Posterior vena cava (tissue), 2 donors: Measurements from ENCODE around the gene LRRD1. TPM values are rescaled to one million over a fixed set of nuclear protein-coding genes. Genes with fewer than 3 reads are reported as not detected.
"Not testable (repeated sequence)": the region's sequence is repeated elsewhere in the genome, so short reads cannot be mapped to it uniquely, and the experiment has no call there.

Experiments used
- DNase-seq: peaks from one replicate; pipeline ENCODE4 v3.0.0-alpha.2; 2020; ENCODE audit warnings: low spot score
- intact Hi-C, 2 donors: fragments of 100-400 bp; cut with DNase I; formaldehyde crosslinking; loops; one replicate each; pipeline versions ENCODE4 v1.14.1 to v1.14.2; 2022 to 2023
- total RNA-seq, 2 donors: library from RNA; stranded (reverse); fragmentation: NEBNext Ultra II Directional; extraction: Animal tissue kit (Norgen Biotek cat#: 25700); gene quantifications; one replicate each; pipeline ENCODE4 v1.2.1, GENCODE V29; 2021
- donor health status: DM: yes; HTN: yes; CAD: no.
- donor health status: DM: yes; HTN: yes; CAD: no.

The LRRD1 gene
- total RNA-seq, 2 donors from 2014 or later = 0.14 to 0.19 TPM

DNA sequence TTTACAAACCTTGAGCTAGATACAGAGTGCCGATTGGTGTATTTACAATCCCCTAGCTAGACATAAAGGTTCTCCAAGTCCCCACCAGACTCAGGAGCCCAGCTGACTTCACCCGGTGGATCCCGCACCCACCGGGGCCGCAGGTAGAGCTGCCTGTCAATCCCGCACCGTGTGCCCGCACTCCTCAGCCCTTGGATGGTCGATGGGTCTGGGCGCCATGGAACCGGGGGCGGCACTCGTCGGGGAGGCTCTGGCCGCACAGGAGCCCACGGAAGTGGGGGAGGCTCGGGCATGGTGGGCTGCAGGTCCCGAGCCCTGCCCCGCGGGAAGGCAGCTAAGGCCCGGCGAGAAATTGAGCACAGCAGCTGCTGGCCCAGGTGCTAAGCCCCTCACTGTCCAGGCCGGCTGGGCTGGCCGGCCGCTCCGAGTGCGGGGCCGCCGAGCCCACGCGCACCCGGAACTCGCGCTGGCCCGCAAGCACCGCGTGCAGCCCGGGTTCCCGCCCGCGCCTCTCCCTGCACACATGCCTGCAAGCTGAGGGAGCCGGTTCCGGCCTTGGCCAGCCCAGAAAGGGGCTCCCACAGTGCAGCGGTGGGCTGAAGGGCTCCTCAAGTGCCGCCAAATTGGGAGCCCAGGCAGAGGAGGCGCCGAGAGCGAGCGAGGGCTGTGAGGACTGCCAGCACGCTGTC, 35.6 kb downstream of the LRRD1 start:
- intact Hi-C loops, DNase-seq: not testable (repeated sequence)

DNA sequence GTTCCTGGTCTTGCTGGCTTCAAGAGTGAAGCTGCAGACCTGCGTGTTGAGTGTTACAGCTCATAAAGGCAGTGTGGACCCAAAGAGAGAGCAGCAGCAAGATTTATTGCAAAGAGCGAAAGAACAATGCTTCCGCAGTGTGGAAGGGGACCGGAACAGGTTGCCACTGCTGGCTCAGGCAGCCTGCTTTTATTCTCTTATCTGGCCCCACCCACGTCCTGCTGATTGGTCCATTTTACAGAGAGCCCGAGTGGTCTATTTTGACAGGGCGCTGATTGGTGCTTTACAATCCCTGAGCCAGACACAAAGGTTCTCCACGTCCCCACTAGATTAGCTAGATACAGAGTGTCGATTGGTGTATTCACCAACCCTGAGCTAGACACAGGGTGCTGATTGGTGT, 36.2 kb downstream of the LRRD1 start:
- DNase-seq, intact Hi-C loops: not testable (repeated sequence)

DNA sequence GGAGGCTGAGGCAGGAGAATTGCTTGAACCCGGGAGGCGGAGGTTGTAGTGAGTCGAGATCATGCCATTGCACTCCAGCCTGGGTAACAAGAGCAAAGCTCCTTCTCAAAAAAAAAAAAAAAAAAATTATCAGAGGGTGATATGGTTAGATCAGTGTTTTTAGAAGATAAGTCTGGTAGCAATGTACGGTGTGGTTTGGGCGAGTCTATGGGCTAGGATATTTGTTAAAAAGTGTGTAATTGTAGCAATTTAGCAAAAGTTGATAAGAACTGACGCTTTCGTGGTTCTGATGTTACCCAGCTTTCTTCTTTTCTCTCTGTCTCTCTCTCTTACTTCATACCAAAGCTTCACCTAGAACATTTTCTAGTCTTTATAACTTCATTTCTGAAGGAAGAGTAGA, 37.8 kb downstream of the LRRD1 start:
- no peak for DNase-seq
- intact Hi-C loops = no loop called here

DNA sequence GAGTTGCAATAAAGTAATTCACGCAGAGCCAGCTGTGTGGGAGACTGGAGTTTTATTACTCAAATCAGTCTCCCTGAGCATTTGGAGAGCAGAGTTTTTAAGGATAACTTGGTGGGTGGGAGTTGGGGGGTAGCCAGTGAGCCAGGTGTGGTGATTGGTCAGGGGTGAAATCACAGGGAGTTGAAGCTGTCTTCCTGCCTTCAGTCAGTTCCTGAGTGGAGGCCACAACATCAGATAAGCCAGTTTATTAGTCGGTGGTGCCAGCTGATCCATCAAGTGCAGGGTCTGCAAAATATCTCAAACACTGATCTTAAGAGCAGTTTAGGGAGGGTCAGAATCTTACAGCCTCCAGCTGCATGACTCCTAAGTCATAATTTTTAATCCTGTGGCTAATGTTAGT, 41.4 kb downstream of the LRRD1 start:
- intact Hi-C loops = no loop called here
- no peak for DNase-seq

DNA sequence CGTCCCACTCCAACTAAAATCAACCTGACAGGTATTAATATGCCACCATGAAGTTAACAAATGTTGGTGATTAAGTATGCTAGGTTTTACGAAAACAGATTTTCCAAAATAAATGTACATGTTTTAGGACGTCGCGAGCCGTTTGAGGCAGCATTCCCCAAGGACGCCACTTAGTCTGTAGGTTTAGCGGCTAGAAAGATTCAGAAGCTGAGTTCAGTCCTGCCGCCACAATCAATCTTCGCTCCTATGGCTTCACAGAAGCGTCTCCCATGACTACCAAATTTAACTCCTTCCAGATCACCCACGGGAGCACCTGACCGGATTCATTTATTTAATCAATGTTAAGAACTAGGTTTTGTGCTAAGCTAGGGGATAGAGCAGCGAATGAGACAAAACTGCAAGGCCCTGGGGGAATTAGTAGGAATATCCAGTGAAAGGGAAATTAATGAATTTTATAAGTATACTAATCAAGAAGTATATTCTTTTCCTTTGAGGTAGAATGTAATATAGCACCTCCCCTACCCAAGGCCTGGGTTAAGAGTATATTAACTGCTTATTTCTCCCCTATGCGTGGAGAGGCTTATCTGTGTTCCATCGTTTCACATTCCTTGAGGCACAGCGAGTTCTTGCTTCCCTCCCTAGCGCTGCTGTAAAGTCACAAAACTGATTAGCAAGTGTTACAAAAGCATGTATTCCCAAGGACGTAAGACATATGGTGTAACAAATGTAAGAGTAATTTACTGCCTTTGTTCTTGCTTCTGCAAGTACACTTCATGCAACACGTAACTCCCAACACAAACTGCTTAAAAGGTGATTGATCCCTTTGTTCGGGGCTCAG, 43.7 kb downstream of the LRRD1 start:
- DNase-seq = no peak
- intact Hi-C loops = no loop called here

DNA sequence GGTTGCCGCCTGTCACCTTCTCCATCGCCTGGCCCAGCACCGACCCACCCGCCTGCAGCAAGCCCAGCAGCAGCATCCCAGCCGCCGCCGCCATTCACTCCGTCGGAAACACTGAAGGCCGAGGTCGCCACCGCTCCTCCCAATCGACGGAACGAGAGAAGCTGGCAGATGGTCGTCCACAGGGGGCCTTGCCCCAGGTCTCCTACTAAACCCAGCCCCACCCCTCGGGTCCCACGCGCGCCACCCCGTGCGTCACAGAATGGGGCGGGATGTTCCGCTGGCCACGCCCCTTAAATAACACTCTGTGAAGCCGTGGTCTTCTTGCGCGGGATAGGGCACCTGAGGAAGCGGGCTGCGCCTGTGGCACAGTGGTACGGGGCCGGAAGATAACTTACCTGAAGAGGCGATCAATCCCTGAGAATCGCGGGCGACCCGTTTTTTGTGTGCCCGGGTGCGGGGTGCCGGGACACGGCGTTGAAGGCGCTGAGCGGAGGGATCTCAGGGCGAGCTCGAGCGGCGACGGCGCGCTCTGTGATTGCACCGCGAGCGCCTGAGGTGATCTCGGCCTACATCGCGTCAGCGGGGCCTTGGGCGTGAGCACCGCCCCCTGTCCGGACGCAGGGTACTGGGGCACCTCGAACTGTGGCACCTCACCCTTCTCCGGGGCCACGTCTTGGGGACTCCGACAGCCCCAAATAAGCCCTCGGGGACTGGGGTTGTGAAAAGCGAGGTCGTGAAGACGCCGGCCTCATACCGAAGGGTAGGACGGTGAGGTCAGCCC, 44.5 kb downstream of the LRRD1 start, which contains the start of gene CYP51A1:
Gene CYP51A1, minus strand, starts transcription at position 207 of the 781 bp plus-strand sequence. Its CDS starts 113 bp downstream, at position 94.
- intact Hi-C loops = no loop called here
- DNase-seq = peak; percentile 98

DNA sequence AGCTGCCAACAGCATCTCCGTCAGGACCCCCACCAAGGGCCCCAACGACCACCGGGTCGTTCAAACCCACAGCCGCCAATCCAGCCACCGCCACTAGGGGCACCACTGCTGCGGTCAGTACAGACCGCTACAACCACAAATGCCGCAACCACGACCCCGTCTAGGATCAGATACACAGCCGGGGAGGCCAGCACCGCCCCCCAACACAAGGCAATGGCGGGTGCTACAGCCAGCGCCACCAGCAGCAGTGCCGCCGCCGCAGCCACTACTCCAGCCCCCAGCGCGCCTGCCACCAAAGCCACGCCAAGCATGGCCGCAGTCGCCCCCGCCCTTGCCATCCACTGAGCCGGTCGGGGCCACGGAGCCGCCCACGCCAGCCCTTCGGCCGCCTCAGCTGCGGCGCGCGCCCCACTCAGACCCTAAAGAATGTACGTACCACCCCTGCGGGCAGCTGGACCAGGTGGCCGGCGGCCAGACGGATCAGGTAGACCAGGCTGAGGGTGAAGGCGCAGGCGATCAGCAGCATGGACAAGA, 45.1 kb downstream of the LRRD1 start:
- peak; percentile 90 for DNase-seq
- intact Hi-C loops = no loop called here

DNA sequence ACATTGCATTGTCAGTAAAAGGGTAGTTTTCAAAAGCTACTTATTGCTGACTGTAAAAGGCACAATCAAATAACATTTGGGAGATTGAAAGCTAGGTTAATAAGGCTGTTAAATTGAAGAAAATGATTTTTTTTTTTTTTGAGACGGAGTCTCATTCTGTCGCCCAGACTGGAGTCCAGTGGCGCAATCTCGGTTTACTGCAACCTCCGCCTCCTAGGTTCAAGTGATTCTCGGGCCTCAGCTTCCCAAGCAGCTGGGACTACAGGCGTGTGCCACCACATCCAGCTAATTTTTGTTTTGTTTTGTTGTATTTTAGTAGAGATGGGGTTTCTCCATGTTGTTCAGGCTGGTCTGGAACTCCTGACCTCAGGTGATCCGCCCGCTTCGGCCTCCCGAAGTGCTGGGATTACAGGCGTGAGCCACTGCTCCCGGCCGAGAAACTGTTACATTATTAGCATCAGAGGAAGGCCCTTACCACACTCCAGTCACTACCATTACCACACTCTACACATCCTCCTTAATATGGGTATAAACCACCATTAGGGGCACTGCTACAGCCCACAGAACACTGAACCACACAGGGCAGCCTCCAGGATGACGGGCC, 45.7 kb downstream of the LRRD1 start:
- no peak for DNase-seq
- intact Hi-C loops = no loop called here

DNA sequence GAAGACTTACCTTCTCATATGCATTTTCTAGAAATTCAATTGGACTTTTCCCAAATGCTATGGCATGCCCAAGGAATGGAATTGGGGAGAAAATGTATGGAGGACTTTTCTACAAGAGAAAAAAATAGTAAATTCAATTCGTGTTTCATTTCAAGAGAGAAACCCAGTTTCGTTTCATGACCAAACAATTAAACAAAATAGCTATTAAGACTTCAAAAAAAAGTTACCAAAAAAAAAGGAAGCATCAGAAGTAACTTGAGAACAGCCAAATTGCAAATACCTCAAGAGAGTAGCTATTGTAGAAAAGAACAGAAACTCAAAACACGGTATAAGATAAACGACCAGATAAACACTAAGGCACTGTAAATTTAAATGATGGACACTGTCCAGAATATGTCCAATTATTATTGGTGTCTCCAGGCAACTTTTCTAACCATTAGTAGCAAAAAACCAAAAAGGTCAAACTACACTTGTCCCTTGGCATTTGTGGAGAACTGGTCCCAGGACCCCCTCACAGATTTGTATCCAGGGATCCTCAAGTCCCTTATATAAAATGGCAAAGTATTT, 47.1 kb downstream of the LRRD1 start:
- DNase-seq = no peak
- intact Hi-C loops = no loop called here

DNA sequence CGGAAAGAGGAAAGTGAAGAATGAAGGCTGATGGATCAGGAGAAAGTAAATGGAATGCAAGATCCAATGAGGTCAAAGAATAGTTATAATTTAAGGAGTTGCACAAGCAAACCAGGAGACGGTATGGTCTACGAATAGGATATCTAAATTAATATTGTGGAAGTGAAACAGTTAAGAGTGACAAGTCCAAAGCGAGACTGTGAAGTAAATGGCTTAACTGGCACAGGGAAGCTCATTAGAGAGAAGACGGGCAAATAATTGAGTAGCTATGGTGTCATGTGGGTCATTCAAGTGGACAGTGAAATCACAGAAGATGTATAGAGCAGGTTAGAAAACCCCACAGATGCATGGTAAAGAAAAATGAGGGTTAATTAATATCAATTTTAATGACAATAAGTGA, 47.8 kb downstream of the LRRD1 start:
- intact Hi-C loops = no loop called here

DNA sequence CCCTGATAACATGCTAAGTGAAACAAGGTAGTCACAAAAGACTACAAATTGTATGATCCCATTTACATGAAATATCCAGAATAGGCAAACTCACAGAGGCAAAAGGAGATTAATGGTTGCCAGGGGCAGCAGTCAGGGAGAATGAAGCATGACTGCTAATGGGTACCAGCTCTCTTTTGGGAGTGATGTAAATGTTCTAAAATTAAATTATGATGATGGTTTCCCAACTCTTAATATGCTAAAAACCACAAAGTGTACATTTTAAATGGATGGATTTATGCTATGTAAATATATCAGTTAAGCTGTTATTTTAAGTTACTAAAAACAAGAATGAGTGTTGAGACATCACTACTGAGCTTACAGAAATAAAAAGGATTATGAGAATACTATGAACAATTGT, 57.3 kb downstream of the LRRD1 start:
- intact Hi-C loops = no loop called here
- no peak for DNase-seq

More for the DNA sequence above, 47.8 kb downstream of the LRRD1 start:
- no peak for DNase-seq

DNA sequence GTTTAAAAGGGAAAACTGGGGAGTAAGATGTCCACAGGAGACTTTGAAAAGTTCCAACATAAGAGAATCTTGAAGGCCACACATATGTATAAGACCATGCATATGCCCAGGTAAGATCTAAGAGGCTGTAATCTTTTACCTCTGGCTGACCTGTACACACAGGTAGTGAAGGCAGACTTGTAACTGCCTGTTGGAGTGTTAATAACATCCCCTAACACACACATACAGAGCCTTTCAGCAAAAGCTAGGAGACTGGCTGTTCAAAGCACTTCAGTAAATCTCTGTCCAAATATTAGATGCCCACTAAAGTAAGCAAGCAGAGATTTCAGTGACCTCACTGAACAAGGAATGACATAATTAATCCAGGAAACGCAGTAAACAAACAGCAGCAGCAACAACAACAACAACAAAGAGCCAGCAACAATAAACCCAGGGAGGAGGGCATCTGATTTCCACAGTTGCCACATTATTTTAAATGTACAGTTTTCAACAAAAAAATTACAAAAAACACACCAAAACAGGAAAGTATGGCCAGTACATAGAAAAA, 59.7 kb downstream of the LRRD1 start:
- intact Hi-C loops = no loop called here

DNA sequence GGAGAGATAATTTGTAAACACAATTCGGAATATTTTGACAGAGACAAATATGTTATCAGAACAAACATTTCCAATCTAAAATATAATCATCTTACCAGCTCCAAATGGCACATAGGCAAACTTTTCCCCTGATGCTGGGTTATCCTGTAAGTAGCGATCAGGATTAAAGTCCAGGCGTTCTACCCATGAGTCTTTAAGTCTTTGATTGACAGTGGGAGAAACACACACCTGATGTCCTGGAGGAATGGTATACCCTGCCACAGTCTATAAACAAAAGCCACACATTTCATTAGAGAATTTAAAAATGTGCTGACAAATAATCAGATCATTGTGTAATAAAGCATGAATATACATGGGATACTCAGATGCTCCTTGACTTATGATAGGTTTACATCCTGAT, 62.0 kb downstream of the LRRD1 start:
- intact Hi-C loops = no loop called here
- no peak for DNase-seq

More for the DNA sequence above, 59.7 kb downstream of the LRRD1 start:
- no peak for DNase-seq

DNA sequence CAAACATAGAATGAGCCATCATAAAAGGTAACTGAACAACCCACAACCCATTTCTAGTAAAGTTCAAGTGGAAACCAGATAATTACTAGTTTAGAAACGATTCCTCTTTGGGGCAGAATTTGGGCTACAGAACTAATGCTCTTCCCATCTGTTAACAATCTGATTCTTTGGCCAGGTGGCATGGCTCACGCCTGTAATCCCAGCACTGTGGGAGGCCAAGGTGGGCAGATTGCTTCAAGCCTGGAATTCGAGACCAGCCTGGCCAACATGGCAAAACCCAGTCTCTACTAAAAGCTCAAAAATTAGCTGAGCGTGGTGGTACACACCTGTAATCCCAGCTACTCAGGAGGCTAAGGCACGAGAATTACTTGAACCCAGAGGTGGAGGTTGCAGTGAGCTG, 63.1 kb downstream of the LRRD1 start:
- DNase-seq = no peak
- intact Hi-C loops = no loop called here

DNA sequence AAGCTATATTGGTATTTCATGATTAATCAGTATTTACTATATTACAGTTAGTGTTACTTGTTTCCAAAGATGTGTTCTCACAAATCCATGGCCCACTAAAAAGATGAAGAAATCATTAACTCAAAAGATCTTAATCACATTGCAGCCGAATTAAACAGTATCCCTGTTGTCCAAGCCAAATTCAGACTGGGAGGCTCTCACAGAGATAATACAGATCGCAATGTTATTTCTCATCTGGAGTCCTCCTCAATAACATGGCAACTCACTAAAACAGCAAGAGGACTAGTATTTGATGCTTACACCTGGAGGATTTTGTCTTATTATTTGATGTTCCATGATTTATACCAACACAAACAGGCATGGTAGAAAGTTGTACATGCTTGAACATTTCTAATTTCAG, 68.1 kb downstream of the LRRD1 start:
- intact Hi-C loops = no loop called here
- no peak for DNase-seq

DNA sequence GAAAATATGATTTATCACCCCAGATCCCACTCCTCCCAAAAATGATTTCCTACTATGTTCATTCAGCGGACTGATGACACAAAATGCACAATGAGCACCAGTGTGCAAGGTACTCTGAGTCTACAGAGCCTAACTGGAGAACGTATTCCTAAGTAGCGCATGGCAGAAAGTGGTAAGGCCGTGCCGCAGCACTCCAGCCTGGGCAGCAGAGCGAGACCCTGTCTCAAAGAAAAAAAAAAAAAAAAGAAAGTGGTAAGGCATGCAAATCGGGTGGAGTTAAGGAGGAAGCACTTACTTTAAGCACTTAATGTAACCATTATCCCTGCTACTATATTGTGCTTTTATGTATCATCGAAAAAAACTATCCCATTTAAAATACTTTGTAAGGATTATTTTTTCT, 70.1 kb downstream of the LRRD1 start:
- intact Hi-C loops = no loop called here
- no peak for DNase-seq

DNA sequence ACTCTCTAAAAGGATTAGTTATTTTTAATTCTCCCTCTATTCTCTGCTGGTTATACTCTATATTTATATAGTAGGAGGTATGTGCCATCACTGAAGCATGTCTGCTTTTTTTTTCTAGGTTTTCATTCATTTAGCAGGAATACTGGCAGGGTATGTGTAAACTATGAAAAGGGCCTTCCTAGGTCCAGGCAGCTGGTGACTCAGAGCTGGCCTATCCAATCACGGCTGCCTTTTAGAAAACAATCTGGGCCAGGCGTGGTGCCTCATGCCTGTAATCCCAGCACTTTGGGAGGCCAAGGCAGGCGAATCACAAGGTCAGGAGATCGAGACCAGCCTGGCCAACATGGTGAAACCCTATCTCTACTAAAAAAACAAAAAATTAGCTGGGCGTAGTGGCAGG, 76.1 kb downstream of the LRRD1 start:
- DNase-seq, intact Hi-C loops: not testable (repeated sequence)

DNA sequence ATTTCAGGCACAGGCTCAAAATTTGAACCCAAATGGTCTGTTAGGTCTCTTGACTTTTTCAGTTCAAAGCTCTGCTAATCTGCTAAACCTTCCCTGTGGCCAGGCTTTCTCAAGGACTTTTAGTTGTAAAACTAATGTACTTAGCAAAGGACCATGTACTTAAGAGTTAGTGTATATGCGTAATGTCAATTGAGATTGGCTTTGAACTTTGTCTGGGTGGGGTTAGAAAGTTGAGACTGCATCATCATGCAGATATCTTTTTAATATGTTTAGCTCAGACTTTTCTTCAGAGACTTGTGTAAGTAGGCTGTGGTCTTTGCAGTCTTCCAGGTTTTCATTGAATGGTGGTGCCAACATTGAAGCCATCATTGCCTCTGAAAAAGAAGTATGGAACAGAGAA, 78.4 kb downstream of the LRRD1 start:
- intact Hi-C loops = no loop called here
- DNase-seq = no peak

DNA sequence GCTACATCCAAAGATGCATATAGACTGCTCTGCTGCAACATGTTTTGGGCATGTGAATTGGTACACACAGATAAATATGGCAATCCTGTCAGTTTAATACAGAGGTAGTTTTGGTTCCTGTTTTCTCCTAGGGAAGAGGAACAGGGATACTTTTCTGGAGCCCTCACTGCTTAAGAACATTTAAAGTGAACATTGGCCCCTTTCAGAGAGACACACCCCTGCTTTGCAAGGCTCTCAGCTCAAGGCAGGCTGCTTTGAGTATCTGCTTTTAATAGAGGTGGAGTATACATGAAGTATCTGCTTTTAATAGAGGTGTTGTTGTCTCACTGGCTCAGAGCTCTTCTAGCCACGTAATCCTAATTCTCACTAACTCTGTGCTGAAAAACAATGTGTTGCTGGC, 83.6 kb downstream of the LRRD1 start:
- DNase-seq = no peak
- intact Hi-C loops = loop anchor here in 1 of 2 donors (10.0 kb wide), 1 partner anchor 419 kb away; no protein-coding TSS in a partner anchor
